HG02970 (cell line): ENCODE data around the gene TAS1R3.

Experiments
- ATAC-seq: cut with Tn5 transposase; IDR thresholded peaks from one replicate; pipeline ENCODE4 v1.9.1; 2021; ENCODE audit warnings: mild to moderate bottlenecking, moderate library complexity, moderate number of reproducible peaks; ENCODE audit not compliant: unreplicated experiment, low FRiP score

TAS1R3 gene

DNA sequence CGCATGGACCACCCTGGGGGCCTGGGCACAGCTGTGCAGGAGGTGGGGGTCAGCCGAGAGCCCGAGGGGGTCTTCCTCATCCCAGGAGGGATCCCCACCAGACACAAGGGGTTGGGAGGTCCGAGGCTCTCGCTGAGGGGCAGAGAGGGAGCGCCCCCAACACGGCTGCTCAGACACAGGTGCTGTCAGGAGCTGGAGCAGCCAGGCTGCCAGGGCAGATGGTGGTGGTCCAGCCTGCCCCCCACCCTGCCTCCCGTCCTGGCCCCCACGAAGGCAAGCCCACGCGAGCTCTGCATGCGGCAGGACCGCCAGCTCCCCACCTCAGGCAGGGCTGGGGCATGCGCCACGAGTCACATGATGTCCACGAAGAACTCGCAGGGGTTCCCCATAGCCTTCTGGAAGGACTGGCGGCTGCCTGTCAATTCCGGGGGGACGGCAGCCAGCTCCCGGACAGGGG, 4.7 kb downstream of the TAS1R3 start:
- no peak for ATAC-seq

DNA sequence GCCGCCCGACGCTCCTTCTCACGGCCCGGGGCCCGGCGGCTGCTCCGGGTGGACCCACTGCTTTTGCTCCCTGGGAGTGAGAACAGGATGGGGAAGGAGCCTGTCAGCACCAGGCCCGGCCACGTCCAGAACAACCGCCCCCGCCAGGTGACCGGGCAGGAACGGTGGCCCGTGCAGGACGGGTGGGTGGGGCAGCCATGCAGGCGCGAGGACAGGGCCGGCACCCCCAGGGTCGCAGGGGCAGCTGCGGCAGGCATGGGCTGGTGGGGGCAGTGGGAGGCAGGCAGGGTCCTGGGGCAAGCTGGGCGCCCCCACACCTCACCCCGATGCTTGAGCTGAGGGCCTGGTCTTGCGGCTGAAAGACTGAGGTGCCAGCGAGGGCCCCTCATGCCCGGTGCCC, 5.4 kb downstream of the TAS1R3 start:
- no peak for ATAC-seq

GRCh38 chr1:1336931-1337792, 6.1 kb downstream of the TAS1R3 start:
- ATAC-seq: no peak

GRCh38 chr1:1337793-1338147, 6.7 kb downstream of the TAS1R3 start:
- no peak for ATAC-seq

DNA sequence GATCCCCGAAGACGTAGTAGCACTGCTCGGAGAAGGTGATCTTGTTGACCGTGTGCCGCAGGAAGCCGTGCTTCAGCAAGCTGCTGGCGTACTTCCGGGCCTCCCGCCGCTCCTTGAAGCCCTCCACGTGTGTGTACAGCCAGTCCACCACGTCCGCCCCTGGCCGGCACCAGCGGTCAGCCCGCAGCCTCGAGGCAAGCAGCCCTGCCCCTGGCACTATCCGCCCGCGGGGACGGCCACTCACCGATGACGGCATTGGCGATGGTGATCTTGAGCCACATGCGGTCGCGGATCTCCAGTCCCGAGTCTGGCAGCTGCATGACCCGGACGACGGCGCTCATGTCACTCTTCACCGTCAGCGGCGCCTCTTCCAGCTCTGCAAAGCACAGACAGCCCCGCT, 7.2 kb downstream of the TAS1R3 start:
- no peak for ATAC-seq

- no peak for ATAC-seq
Observed at GRCh38 chr1:1340185-1340584, 9.1 kb downstream of the TAS1R3 start.

DNA sequence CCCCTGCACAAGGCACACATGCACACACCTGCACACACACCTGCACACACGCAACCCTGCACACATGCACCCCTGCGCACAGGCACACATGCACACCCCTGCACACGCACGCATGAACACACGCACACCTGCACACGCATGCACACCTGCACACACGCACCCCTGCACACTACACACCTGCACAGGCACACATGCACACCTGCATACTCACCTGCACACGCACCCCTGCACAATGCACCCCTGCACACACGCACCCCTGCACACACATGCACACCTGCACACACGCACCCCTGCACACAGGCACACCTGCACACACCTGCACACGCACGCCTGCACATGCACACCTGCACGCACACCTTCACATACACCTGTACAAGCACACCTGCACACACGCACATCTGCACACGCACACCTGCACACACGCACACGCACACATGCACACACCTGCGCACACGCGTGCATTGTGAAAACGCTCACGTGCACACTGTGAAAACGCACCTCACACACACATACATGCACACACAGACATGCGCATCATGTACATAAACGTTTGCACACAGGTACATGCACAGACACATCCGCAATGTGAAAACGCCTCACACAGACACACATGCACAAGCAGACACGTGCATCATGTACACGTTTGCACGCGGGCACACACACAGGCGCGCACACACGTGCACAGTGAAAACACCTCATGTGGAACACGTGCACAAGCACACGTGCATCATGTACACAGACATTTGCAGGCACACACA, 9.9 kb downstream of the TAS1R3 start:
- ATAC-seq: no peak

GRCh38 chr1:1341549-1342021, 10.5 kb downstream of the TAS1R3 start:
- ATAC-seq: no peak

DNA sequence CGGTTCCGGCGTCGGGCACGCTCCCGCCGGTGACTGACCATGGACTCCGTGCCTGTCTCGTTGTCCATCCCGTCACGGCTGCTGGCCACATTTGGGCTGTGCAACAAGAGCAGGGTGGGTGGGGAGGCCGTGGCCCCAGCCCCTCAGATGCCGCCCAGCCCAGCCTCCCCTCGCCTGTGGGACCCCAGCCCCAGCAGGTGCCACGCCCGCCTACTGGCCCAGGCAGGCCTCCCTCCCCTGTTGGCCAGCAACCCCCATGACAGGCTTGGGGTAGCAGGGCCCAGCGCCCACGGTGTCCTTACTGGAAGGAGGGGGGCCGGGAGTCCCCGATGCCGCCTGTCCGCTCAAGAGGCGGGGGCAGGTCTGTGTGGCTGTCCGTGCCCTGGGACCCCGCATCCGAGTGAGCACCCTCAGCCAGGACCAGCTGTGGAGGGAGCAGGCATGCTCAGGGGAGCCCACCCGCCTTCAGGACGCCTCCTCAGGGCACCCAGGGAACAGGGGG, 11.0 kb downstream of the TAS1R3 start:
- ATAC-seq: no peak

DNA sequence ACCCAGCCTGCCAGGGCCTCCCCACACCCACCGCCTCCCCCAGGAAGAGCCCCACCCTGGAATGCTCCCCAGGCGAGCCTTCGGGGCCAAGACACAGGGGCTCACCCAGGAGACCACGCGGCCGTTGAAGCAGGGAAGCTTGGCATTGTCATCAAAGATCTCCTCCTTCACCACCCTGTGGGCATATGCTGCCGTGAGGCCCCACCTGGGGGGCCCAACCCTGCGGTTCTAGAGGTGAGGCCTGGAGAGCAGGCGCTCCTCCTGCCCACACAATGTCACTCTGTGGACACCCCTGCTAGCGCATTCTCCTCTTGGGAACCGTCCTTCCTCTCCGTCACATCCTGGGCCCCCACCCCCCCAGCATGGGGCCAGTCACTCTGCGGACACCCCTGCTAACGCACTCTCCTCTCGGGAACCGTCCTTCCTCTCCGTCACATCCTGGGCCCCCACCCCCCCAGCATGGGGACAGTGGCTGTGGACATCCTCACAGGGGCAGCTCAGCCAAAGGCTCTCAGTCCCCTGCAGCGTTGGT, 11.6 kb downstream of the TAS1R3 start:
- ATAC-seq: no peak

DNA sequence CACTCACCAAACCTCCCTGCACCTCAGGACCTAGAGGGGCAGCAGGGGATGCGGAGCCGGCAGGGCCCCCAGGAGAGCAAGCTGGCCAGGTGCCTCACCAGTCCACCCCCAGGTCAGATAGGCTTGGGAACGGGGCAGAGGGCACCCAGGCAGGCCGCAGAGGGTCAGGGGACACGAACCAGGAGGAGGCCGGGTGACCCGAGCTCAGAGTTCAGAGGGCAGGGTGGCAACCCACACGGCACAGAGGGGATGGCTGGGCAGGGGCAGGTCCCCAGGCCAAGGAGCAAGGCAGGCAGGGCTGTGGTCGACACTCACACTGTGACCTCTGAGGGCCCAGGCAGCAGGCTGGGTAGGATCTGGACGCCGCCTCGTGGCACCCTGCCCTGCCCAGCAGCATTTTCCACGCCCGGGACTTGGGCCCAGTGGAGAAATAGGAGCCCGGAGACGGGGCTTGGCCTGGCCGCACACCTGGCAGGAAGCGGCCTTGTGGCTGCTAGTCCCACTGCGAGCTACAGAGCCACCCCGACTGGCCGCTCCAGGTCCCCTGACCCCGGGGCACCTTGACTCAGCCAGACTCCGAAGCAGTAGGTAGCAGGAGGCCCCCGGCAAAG, 12.8 kb downstream of the TAS1R3 start:
- ATAC-seq: no peak

DNA sequence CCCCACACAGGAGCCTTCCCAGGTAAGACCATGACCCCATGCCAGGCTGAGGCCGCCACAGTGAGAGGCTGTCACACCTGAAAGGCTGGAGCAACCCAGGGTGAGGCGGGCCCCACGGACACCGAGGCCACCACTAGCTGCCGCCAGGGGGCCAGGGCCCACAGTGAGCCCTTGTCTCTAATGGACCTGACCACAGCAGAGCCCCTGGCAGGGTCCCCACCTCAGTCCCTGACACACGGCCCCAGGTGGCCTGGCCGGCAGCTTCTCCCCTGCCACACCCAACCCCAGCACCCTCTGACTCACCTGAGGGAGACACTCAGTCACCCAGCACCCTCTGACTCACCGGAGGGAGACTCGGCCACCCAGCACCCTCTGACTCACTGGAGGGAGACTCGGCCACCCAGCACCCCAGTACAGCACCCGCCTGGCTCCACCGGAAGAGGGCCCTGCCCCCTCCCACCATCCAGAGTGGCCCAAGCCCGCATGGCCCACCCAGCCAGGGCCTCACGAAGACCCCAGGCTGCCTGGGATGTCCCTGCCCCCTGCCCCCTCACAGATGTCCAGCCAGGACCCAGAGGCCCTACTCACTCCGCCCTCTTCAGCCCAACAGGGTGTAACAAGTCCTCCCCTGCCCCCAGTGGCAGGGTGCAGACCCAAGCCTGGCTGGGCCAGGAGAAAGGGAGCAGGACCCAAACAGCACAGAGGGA, 13.7 kb downstream of the TAS1R3 start:
- no peak for ATAC-seq

DNA sequence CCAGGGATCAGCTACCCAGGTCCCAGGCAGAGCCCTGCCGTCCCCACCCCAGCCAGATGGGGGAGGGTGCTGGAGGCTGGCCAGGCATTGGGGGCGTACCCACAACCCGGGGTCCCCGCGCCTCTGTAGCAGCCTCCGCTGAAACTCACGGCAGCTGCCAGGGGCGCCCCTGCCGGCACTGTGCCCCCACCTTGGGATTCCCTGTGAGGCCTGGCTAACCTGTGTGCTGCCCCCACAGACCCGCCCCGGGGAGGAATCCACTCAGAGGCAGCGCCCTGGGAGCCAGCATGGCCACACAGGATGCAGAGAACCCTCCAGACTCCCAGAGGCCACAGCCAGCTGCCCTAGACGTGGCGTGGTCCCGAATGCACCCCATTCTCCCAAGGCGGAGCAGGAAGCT, 14.3 kb downstream of the TAS1R3 start:
- no peak for ATAC-seq

DNA sequence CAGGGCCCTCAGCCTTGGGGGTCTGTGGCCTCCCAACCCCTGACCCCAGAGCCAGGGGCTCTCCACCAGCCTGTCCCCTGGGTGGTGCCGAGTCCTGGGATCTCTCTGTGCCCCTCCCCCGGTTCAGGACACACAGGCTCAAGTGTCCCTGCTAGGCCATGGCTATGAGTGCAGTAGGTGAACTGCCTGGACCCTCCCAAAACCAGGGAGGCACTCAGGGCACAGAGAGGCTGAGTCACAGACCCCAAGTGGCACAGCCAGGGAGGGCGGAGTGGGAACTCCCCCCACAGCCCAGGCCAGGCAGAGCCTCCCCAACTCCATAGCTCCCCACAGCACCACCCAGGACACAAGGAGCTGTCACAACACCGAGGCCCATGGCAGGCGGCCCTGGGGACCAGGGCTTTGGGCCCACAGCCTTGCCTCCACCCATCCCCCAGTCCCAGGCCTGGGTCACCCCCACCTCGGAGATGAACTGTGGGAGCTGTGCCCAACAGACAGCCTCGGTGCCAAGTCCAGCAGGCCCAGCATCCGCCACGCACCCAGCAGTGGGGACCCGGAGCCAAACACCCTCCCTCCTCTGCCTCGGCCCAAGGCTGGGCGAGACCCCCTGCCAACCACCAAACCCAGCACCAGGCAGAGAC, 14.9 kb downstream of the TAS1R3 start:
- no peak for ATAC-seq

DNA sequence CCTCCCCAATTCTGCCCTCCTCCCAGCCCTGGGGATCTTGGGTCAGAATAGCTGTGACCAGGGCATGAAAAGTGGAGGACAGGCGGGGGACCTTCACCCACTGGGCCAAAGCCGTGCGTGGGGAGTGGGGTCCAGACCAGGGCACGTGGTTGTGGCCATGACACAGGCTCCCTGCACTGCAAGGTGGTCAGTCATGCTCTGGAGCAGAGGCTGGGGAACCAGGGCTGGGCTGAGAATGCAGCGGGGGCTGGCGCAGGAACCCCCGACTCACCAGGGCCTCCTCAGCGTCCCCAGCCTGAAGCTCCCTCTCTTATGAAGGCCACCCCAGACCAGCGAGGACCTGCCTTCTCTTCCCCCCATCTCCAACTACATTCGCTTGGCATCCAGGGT, 15.4 kb downstream of the TAS1R3 start:
- no peak for ATAC-seq

DNA sequence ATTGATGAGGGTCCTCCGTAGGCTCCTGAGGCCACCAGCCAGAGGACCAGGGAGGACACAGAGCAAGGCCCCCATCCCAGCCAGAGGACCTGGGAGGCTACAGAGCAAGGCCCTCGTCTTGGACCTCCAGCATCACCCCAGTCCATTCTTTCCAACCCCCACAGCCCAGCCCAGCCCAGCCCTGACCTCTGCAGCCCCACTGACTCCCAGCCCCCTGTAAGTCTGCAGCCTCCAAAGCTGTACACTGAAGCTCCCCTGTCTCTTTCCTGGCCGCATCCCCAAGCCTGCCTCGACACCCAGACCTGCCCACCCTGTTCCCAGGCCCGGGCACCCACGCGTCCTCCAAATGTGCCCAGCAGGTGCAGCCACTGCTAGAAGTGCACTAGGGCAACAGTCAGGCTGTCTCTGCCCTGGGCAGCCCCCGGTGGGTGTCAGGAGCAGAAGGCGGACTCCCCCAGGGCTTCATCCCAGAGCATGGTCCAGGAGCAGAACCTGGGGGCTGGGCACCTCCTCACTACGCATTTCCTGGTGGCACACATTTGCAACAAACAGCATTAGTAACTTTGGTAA, 16.0 kb downstream of the TAS1R3 start:
- ATAC-seq: no peak

GRCh38 chr1:1347663-1348419, 16.8 kb downstream of the TAS1R3 start:
- ATAC-seq: no peak

DNA sequence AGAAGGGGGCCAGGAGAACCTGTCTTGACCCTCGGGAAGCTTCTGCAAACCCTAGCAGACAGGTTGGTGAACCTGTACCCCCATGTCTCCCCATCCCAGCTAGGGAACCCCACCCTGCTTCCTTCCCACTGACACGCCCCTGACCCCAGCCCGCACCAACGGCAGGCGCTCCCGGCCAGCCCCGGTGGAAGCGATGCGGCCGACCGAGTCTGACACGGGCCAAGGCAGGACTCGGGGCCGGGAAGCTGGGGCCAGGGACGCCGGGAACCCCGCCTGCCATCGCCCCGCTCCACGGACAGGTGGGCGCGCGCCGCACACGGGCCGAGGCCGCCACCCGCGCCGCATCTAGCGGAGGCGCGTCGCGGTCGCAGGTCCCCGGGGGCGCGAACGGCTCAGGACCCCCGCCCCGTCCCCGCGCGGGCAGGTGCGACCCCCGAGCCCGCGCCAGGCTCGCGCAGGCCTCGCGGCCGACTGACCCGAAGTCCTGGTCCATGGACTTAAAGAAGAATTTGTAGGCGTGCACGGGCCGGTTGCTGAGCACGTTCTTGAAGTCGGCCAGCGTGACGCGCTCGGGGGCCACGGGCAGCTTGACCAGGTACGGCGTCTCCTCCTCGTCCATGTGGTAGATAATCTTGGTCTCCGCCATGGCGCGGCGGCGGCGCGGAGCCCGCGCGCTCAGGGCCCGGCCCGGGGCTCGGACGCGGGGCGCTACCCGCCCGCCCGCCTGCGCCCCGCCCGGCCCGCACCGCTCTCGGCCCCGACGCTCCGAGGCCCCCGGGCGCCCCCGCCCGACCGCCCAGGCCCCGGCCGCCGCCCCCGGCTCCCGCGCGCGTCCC, 17.6 kb downstream of the TAS1R3 start:
- ATAC-seq: peak; percentile 34
